NT2/D1 (cell line): ENCODE measurements around the gene SLC30A2.

Source experiments
- SUZ12 ChIP-seq: IDR thresholded peaks from 2 replicates; pipeline ENCODE4 v1.6.1; 2011; ENCODE audit not compliant: insufficient read length, insufficient read depth; ENCODE audit errors: extremely low read depth
- YY1 ChIP-seq: IDR thresholded peaks from 2 replicates; pipeline ENCODE4 v1.6.1; 2011; ENCODE audit not compliant: insufficient read length, insufficient read depth
- ZNF274 ChIP-seq: IDR thresholded peaks from 2 replicates; pipeline ENCODE4 v1.6.1; 2011; ENCODE audit warnings: mild to moderate bottlenecking, low read depth, low read length

- TF ChIP-seq ZNF274: no peak
- TF ChIP-seq SUZ12: no peak
- TF ChIP-seq YY1: peak; percentile 52
These were observed 47.8 kb downstream of the SLC30A2 start, which contains the start of gene PAFAH2 for GRCh38 chr1:25997828-25998761.
